Vagina (tissue), 2 donors: ENCODE measurements around the gene GPC5. TPM values are rescaled to one million over a fixed set of nuclear protein-coding genes. Genes with fewer than 3 reads are reported as not detected.

Experiments
- DNase-seq, 2 donors: peaks; one replicate each; pipeline ENCODE4 v3.0.0-alpha.2; 2017; ENCODE audit errors: extremely low spot score in 2 of 2
- H3K27ac ChIP-seq: fragments of 200-600 bp; sonication (generic); one replicate; pipeline ENCODE4 v1.5.1; 2019
- H3K27me3 ChIP-seq: fragments of 200-600 bp; sonication (generic); one replicate; pipeline ENCODE4 v1.5.1; 2019
- H3K36me3 ChIP-seq, 2 donors: fragments of 200-600 bp; sonication (generic); one replicate each; pipeline ENCODE4 v1.5.1; 2017 to 2019
- H3K4me1 ChIP-seq: fragments of 200-600 bp; sonication (generic); one replicate; pipeline ENCODE4 v1.5.1; 2019
- H3K4me3 ChIP-seq, 2 donors: fragments of 200-600 bp; sonication (generic); 1 replicate in 1 of 2; 2 replicates in 1 of 2; pipeline ENCODE4 v1.5.1; 2016 to 2019
- H3K9me3 ChIP-seq: fragments of 200-600 bp; sonication (generic); one replicate; pipeline ENCODE4 v1.5.1; 2019
- CTCF ChIP-seq, 3 experiments: fragments of 450-650 bp in 2 of 3; fragments of 200-600 bp in 1 of 3; sonication (generic) in 1 of 3; IDR thresholded peaks; one replicate each; pipeline ENCODE4 v1.5.1; 2017 to 2019; ENCODE audit warnings: antibody characterized with exemption in 3 of 3, mild to moderate bottlenecking in 2 of 3, moderate library complexity in 2 of 3
- POLR2A ChIP-seq, 2 donors: fragments of 450-650 bp; IDR thresholded peaks; one replicate each; pipeline ENCODE4 v1.6.1; 2017; ENCODE audit warnings: antibody characterized with exemption in 2 of 2, mild to moderate bottlenecking in 2 of 2, moderate library complexity in 2 of 2
- POLR2AphosphoS5 ChIP-seq, 2 donors: sonication (generic); formaldehyde crosslinking; IDR thresholded peaks; one replicate each; pipeline ENCODE4 v1.9.0; 2017; ENCODE audit warnings: antibody characterized with exemption in 2 of 2, mild to moderate bottlenecking in 2 of 2, low read depth in 1 of 2; ENCODE audit not compliant: insufficient read depth in 1 of 2
- intact Hi-C: fragments of 100-400 bp; cut with DNase I; formaldehyde crosslinking; loops from one replicate; pipeline ENCODE4 v1.15.1; 2023
- total RNA-seq: library from RNA; depleted of rRNA; stranded (reverse); fragments of >200 nt; gene quantifications from one replicate; pipeline ENCODE4 v1.2.3, GENCODE V29; 2016

GPC5 gene
- total RNA-seq, 1 donor from 2014 or later, result 1.7 TPM

- H3K27me3 ChIP-seq, result no peaks in the 10 kb centered on the region
- TF ChIP-seq POLR2A (IDR thresholded peaks at IDR 0.05), result no peak
- TF ChIP-seq POLR2AphosphoS5 (IDR thresholded peaks at IDR 0.05; ENCODE audit: insufficient read depth in 1 of 2, low read depth in 1 of 2), result no peak
- no peak for TF ChIP-seq CTCF (IDR thresholded peaks at IDR 0.05)
- H3K27ac ChIP-seq, result no peak overlapping the region
- no peak overlapping the region for H3K4me3 ChIP-seq
- H3K9me3 ChIP-seq, result no peaks in the 10 kb centered on the region
- no peak for DNase-seq
- intact Hi-C loops, result no loop called here
- no peaks in the 10 kb centered on the region for H3K4me1 ChIP-seq
- no peaks in the 10 kb centered on the region for H3K36me3 ChIP-seq
These were observed 14.6 kb upstream of the GPC5 start for GRCh38 chr13:91383836-91384235.

GRCh38 chr13:91384896-91385295, 13.5 kb upstream of the GPC5 start:
- intact Hi-C loops, result no loop called here
- Histone ChIP-seq H3K36me3 (no peaks in the 10 kb centered on the region), H3K4me1 (no peaks in the 10 kb centered on the region), H3K27me3 (no peaks in the 10 kb centered on the region), H3K4me3 (no peak overlapping the region), H3K27ac (no peak overlapping the region), H3K9me3 (no peaks in the 10 kb centered on the region)
- DNase-seq, result no peak
- TF ChIP-seq CTCF (IDR thresholded peaks at IDR 0.05) (no peak), POLR2AphosphoS5 (IDR thresholded peaks at IDR 0.05; ENCODE audit: insufficient read depth in 1 of 2, low read depth in 1 of 2) (no peak), POLR2A (IDR thresholded peaks at IDR 0.05) (no peak)

- no peak for TF ChIP-seq POLR2AphosphoS5 (IDR thresholded peaks at IDR 0.05; ENCODE audit: insufficient read depth in 1 of 2, low read depth in 1 of 2)
- TF ChIP-seq POLR2A (IDR thresholded peaks at IDR 0.05), result no peak
- no peak for TF ChIP-seq CTCF (IDR thresholded peaks at IDR 0.05)
These were observed 9.2 kb upstream of the GPC5 start for GRCh38 chr13:91389186-91389585.

GRCh38 chr13:91397595-91397994, 826 bp upstream of the GPC5 start:
- no peaks in the 10 kb centered on the region for H3K9me3 ChIP-seq
- no peak overlapping the region for H3K4me3 ChIP-seq
- H3K27me3 ChIP-seq, result no peaks in the 10 kb centered on the region
- H3K36me3 ChIP-seq, result no peaks in the 10 kb centered on the region
- H3K4me1 ChIP-seq, result peaks cover 12% of the 10 kb centered on the region
- no peak overlapping the region for H3K27ac ChIP-seq
- no peak for TF ChIP-seq POLR2AphosphoS5 (IDR thresholded peaks at IDR 0.05; ENCODE audit: insufficient read depth in 1 of 2, low read depth in 1 of 2)
- TF ChIP-seq CTCF (IDR thresholded peaks at IDR 0.05), result no peak
- TF ChIP-seq POLR2A (IDR thresholded peaks at IDR 0.05), result no peak
- intact Hi-C loops, result no loop called here
- DNase-seq, result no peak

More at GRCh38 chr13:91389186-91389585, 9.2 kb upstream of the GPC5 start:
- no peak overlapping the region for H3K4me3 ChIP-seq
- intact Hi-C loops, result no loop called here
- no peaks in the 10 kb centered on the region for H3K4me1 ChIP-seq
- no peak for DNase-seq
- H3K9me3 ChIP-seq, result no peaks in the 10 kb centered on the region
- H3K27me3 ChIP-seq, result no peaks in the 10 kb centered on the region
- H3K36me3 ChIP-seq, result no peaks in the 10 kb centered on the region
- H3K27ac ChIP-seq, result no peak overlapping the region

GRCh38 chr13:91399189-91400062, 1.0 kb downstream of the GPC5 start:
- Histone ChIP-seq H3K27me3 (no peaks in the 10 kb centered on the region), H3K9me3 (no peaks in the 10 kb centered on the region), H3K4me1 (peaks cover 12% of the 10 kb centered on the region), H3K4me3 (peak overlapping the region; percentile 42 to 55), H3K27ac (no peak overlapping the region), H3K36me3 (no peaks in the 10 kb centered on the region)
- no peak for DNase-seq
- intact Hi-C loops, result no loop called here
- no peak for TF ChIP-seq CTCF (IDR thresholded peaks at IDR 0.05)
- no peak for TF ChIP-seq POLR2A (IDR thresholded peaks at IDR 0.05)
- TF ChIP-seq POLR2AphosphoS5 (IDR thresholded peaks at IDR 0.05; ENCODE audit: insufficient read depth in 1 of 2, low read depth in 1 of 2), result no peak
